MCF 10A (cell line): ENCODE measurements around the gene SLC6A6. TPM values are rescaled to one million over a fixed set of nuclear protein-coding genes. Genes with fewer than 3 reads are reported as not detected.

Source experiments
- BruUV-seq: library from RNA; stranded (reverse); fragments of 400-500 nt; replicated peaks from 2 replicates; lab custom pipeline; 2021; lab: Mats Ljungman, UMichigan
- CTCF ChIA-PET: fragments of 300-600 bp; sonication (Branson Sonifier 250); formaldehyde crosslinking; extraction: SDS; loops from one replicate; lab custom pipeline; 2021; ENCODE audit warnings: antibody characterized with exemption, inconsistent platforms; lab: Yijun Ruan, JAX
- POLR2A ChIA-PET: fragments of 300-600, 350-650 bp; sonication (Branson Sonifier 250); formaldehyde crosslinking; extraction: SDS; loops from one replicate; lab custom pipeline; 2020; ENCODE audit warnings: antibody characterized with exemption, inconsistent platforms; lab: Yijun Ruan, JAX
- DNase-seq: peaks from one replicate; pipeline ENCODE4 v3.0.0-alpha.2; 2018; ENCODE audit not compliant: unreplicated experiment
- H3K27ac Mint-ChIP-seq: one replicate; pipeline ENCODE4 v1.8.0; 2022; ENCODE audit warnings: mild to moderate bottlenecking, low read depth, mixed read lengths; ENCODE audit not compliant: unreplicated experiment
- H3K27me3 Mint-ChIP-seq: one replicate; pipeline ENCODE4 v1.8.0; 2022; ENCODE audit warnings: mixed read lengths; ENCODE audit not compliant: insufficient read depth, unreplicated experiment
- H3K36me3 Mint-ChIP-seq: one replicate; pipeline ENCODE4 v1.8.0; 2022; ENCODE audit warnings: mild to moderate bottlenecking, moderate library complexity, mixed read lengths; ENCODE audit not compliant: insufficient read depth, unreplicated experiment
- H3K4me1 Mint-ChIP-seq: one replicate; pipeline ENCODE4 v1.8.0; 2022; ENCODE audit warnings: mixed read lengths; ENCODE audit not compliant: insufficient read depth, unreplicated experiment
- H3K4me3 Mint-ChIP-seq: one replicate; pipeline ENCODE4 v1.8.0; 2022; ENCODE audit warnings: mild to moderate bottlenecking, moderate library complexity, mixed read lengths; ENCODE audit not compliant: unreplicated experiment
- H3K9me3 Mint-ChIP-seq: one replicate; pipeline ENCODE4 v1.8.0; 2022; ENCODE audit warnings: mixed read lengths; ENCODE audit not compliant: unreplicated experiment
- CTCF ChIP-seq: fragments of 200-600 bp; IDR thresholded peaks from one replicate; pipeline ENCODE4 v1.8.0; 2022; ENCODE audit warnings: antibody characterized with exemption, mild to moderate bottlenecking; ENCODE audit not compliant: unreplicated experiment
- intact Hi-C: fragments of 100-400 bp; cut with micrococcal nuclease; formaldehyde crosslinking; loops from 2 replicates; pipeline ENCODE4 v1.14.1; 2022
- total RNA-seq: library from RNA; stranded (reverse); gene quantifications from 2 replicates; pipeline ENCODE4 v1.2.3, GENCODE V29; 2022

Gene SLC6A6
- total RNA-seq, 1 experiment from 2014 or later: 7.6 TPM

GRCh38 chr3:14481018-14481645, 78.7 kb downstream of the SLC6A6 start:
- Mint-ChIP-seq H3K27ac (no peak overlapping the region), H3K9me3 (no peaks in the 10 kb centered on the region), H3K4me3 (no peak overlapping the region), H3K4me1 (no peaks in the 10 kb centered on the region), H3K27me3 (no peaks in the 10 kb centered on the region), H3K36me3 (peaks cover 20% of the 10 kb centered on the region)
- intact Hi-C loops: no loop called here
- no TSS peak for BruUV-seq
- POLR2A ChIA-PET: no interaction called here
- no peak for TF ChIP-seq CTCF
- CTCF ChIA-PET: no interaction called here
- DNase-seq: no peak

DNA sequence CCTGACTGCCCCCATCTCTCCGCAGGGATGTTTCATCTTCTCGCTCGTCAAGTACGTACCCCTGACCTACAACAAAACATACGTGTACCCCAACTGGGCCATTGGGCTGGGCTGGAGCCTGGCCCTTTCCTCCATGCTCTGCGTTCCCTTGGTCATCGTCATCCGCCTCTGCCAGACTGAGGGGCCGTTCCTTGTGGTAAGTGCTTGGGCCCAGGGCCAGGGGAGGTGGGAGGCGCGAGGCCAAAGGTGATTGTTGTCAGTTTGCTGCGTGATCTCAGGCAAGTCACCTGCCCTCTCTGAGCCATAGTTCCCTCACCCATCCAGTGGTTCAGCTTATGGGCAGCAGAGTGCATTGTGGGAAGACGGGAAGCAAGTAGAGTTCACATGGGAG, 79.2 kb downstream of the SLC6A6 start:
- H3K27me3 Mint-ChIP-seq: no peaks in the 10 kb centered on the region
- ChIA-PET CTCF (no interaction called here), POLR2A (no interaction called here)
- H3K27ac Mint-ChIP-seq: no peak overlapping the region
- no peak for TF ChIP-seq CTCF
- no peaks in the 10 kb centered on the region for H3K9me3 Mint-ChIP-seq
- DNase-seq: no peak
- H3K4me3 Mint-ChIP-seq: no peak overlapping the region
- BruUV-seq: no TSS peak
- no peaks in the 10 kb centered on the region for H3K4me1 Mint-ChIP-seq
- intact Hi-C loops: no loop called here
- H3K36me3 Mint-ChIP-seq: peaks cover 20% of the 10 kb centered on the region

- DNase-seq: no peak
- no peak overlapping the region for H3K27ac Mint-ChIP-seq
- intact Hi-C loops: no loop called here
- peaks cover 17% of the 10 kb centered on the region for H3K36me3 Mint-ChIP-seq
- CTCF ChIA-PET: interaction anchor here (1.2 kb wide), 2 partner anchors 15 to 280 kb away, joined by 3 read pairs; no protein-coding TSS in a partner anchor
- H3K9me3 Mint-ChIP-seq: no peaks in the 10 kb centered on the region
- TF ChIP-seq CTCF: no peak
- no peak overlapping the region for H3K4me3 Mint-ChIP-seq
- no TSS peak for BruUV-seq
- no peaks in the 10 kb centered on the region for H3K27me3 Mint-ChIP-seq
- POLR2A ChIA-PET: no interaction called here
- H3K4me1 Mint-ChIP-seq: no peaks in the 10 kb centered on the region
Observed at GRCh38 chr3:14482271-14482721, 79.9 kb downstream of the SLC6A6 start.

DNA sequence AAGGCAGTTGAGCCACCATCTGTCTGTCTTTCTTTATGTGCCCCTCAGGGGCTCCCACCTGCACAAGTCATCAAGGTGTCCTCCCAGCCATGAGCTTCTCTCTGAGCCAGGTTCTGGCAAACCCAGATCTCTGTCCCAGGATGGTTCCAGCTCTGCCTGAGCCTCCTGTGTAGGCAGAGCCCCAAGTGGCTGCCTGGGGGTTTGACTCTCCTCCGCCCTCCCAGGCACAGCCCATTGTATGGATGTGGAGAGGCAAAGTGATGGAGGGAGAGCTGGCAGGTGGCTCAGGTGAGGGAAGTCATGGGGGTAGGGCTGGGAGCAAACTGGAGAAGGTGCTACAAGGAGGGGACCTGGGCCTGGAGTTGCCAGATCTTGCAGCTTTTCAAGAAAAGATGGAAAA, 80.9 kb downstream of the SLC6A6 start:
- Mint-ChIP-seq H3K4me1 (peaks cover 1% of the 10 kb centered on the region), H3K36me3 (peaks cover 13% of the 10 kb centered on the region), H3K9me3 (no peaks in the 10 kb centered on the region), H3K27me3 (no peaks in the 10 kb centered on the region), H3K4me3 (no peak overlapping the region), H3K27ac (no peak overlapping the region)
- intact Hi-C loops: no loop called here
- TF ChIP-seq CTCF: no peak
- BruUV-seq: no TSS peak
- DNase-seq: no peak
- ChIA-PET POLR2A (interaction anchor here (0.6 to 1.2 kb wide), 2 partner anchors 11 to 611 kb away, joined by 3 to 4 read pairs; no protein-coding TSS in a partner anchor), CTCF (interaction anchor here (0.6 to 1.2 kb wide), 5 partner anchors 12 to 438 kb away, joined by 3 read pairs; no protein-coding TSS in a partner anchor)
